IPS-NIHi7 (cell line): ENCODE measurements around the gene FAM193A.
"Not testable (repeated sequence)": the region's sequence is repeated elsewhere in the genome, so short reads cannot be mapped to it uniquely, and the experiment has no call there.

Experiments used
- DNase-seq: peaks from one replicate; pipeline ENCODE4 v3.0.0; 2012; ENCODE audit warnings: mixed read lengths; ENCODE audit errors: extremely low spot score

Gene FAM193A

GRCh38 chr4:2694691-2695090 lies 158.2 kb downstream of the FAM193A start:
- DNase-seq, result no peak

- DNase-seq, result no peak
Measured at GRCh38 chr4:2695346-2696060, 159.1 kb downstream of the FAM193A start.

- DNase-seq, result no peak
Measured at GRCh38 chr4:2696423-2696822, 160.0 kb downstream of the FAM193A start.

GRCh38 chr4:2697995-2698414 lies 161.6 kb downstream of the FAM193A start:
- no peak for DNase-seq

DNA sequence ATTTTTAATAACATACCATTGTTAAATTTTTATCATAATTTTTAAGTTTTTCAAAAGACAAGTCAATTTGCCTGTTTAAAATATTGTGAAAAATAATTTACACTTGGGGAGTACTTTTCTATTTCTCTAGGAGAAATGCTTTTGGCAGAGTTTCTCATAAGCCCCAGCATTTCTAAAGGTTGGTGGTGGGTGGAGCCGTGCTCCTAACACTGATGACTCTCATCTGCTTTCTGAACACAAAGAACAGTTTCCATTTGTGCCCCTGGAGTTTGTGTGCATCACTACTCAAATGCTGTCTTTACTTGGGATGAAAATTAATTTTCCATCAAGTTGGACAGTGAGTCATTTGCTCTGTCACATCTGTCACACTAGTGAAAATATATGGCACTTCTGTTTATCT lies 162.1 kb downstream of the FAM193A start:
- DNase-seq, result no peak

DNA sequence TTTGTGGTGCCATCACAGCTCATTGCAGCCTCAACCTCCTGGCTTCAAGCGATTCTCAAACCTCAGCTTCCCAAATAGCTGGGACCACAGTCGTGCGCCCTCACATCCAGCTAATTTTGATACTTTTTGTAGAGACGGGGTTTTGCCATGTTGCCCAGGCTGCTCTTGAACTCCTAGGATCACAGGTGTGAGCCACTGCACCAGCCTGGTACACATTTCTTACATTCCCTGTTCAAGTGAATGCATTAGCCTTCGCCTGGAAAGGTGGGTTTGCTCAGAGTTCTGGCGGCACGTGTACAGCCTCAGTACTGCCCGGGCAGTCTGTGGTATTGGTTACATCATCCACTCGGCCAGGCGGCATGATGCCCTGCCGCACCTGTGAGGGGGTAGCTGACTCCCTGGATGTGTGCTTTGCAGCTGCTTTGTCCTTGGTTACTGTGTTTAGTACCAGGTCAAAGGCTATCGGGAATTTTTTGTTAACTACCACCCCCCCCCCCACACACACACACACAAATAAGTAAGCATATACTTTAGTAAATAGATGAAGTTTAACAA lies 162.6 kb downstream of the FAM193A start:
- DNase-seq, result no peak

- DNase-seq, result no peak
Measured at GRCh38 chr4:2699534-2699933, 163.1 kb downstream of the FAM193A start.

DNA sequence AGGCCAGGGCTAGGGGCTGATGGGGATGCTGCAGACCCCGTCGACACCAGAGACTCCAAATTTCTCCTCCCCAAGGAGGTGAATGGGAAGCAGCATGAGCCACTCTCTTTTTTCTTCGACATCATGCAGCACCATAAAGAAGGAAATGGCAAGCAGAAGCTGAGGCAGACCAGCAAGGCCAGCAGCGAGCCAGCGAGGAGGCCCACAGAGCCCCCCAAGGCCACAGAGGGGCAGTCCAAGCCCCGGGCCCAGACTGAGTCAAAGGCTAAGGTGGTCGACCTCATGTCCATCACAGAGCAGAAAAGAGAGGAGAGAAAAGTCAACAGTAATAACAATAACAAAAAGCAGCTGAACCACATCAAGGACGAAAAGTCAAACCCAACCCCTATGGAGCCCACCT lies 163.6 kb downstream of the FAM193A start:
- DNase-seq, result no peak

DNA sequence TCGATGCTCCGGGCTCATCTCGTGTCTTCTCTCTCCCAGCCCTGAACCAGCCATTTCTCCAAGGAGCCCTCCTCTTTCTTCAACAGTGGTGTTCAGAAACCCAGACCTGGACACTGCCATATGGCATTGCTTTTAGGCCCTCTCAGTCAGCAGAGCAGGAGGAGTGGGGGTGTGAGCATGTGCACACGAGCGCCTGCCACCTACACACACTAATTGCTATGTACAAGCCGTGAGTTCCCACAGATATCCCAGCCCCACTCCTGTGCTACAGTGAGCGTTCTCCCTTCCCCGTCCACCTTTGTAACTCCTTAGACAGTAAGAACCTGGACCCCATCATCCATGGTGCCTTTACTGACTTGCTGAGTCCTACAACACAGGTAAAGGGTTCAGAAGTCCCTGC lies 165.9 kb downstream of the FAM193A start:
- DNase-seq, result no peak

GRCh38 chr4:2702770-2703169 lies 166.3 kb downstream of the FAM193A start:
- DNase-seq, result no peak

DNA sequence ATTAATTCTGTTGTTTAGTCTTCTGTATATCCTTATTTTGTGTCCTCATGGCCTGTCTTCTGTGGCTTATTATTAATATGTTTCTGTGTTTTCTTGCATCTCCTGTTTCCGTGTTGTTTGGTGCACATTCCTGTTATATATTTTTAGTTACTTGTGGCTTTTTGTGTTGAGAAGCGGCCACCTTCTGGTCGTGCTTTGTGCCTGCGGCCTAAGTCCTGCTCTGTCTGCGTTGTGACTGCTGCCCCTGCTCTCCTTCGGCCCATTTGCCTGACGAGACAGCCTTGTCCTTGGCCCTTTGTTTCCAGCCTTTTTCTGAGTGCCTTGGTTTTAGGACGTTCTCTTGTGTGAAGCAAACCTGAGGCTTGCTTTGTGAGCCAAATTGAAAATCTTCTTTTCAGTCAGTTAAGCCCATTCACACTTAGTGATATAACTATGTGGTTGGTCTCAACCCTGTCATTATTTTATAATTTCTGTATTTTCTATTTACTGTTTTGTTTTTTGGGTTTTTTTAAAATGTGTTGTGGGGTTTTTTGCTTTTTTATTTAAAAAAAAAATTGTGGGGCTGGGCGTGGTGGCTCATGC lies 175.9 kb downstream of the FAM193A start:
- DNase-seq, result no peak

DNA sequence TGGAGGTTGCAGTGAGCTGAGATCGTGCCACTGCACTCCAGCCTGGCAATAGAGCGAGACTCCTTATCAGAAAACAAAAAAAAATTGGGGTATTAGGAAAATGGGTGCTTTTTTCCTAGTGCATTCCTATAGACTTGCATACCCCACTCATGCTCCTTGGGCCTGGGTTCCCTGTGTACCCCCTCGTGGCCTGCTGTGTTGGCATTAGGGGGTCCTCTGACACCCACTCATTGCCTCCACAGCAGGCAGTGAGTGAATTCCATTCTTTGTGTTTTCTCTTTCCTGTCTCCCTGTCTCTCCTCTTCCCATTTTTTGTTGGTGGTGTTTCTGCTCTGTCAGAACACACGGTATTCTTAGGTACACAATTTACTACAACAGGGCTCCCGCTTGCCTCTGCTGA lies 176.9 kb downstream of the FAM193A start:
- no peak for DNase-seq

- DNase-seq, result no peak
Measured at GRCh38 chr4:2714061-2714770, 177.8 kb downstream of the FAM193A start.

GRCh38 chr4:2714918-2715317 lies 178.5 kb downstream of the FAM193A start:
- no peak for DNase-seq

GRCh38 chr4:2715426-2715825 lies 179.0 kb downstream of the FAM193A start:
- DNase-seq, result no peak

DNA sequence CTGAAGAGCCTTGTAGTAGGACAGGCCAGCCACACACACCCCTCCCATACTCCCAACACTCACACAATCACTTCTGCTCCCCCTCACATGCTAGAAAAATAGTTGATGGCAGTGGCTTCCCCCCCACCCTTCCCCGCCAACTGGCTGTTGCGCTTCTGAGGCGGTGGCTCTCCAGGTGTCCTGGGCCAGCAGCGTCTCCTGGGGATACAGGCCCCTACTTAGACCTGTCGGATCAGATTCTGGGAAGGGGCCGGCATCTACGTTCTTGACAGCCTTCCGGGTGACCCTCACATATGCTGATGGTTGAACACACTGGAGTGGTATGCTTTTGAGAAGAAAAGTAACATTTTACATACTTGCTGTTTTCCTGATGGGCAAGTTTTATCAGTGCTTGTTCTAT lies 179.8 kb downstream of the FAM193A start:
- no peak for DNase-seq

DNA sequence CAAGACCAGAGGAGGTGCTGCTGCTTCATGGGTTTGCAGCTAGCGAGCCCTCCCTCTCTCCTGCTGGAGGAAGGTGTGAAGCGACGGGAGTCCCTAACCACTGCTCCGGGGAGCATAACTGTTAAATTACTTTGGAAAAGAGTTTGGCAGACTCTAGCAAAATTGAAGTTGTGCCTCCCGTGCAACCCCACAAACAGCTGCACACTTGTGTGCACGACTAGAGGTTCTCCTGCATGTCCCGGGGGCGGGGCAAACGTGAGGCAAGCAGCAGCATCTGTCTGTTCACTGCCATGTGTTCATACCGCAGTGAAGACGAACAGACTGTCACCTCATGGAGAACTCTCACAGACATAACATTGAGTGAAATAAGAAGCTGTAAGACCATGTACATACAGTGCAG lies 185.1 kb downstream of the FAM193A start:
- DNase-seq, result peak; percentile 10

GRCh38 chr4:2722033-2722432 lies 185.6 kb downstream of the FAM193A start:
- DNase-seq, result no peak

DNA sequence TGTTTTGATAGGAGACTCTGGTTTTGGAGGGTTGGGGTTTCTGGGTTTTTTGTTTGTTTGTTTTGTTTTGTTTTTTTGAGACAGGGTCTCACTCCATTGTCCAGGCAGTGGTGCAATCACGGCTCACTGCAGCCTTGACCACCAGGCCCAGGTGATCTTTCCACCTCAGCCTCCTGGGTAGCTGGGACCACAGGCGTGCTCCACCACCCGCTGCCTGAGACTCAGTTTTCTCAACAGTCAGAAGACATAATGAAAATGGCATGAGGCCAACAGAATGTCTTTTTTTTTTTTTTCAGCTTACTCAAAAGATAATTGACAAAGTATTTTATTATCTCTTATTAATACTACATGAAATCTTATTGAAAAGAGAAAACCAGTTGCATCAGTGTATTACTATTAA lies 187.3 kb downstream of the FAM193A start:
- DNase-seq, result no peak

DNA sequence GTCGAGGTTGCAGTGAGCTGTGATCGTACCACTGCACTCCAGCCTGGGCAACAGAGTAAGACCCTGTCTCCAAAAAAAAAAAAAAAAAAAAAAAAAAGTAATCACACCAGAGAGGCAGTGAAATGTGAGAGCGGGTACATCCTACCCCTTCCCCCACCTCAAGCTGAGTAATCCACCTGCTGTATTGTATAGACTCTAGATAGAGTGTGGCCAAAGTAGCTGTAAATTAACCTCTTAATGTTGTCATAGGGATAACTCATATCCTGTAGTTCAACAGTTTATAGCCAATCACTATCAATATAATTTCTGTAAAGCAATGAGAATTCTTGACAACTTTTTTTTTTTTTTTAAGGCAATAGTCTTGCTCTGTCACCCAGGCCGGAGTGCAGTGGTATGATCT lies 188.9 kb downstream of the FAM193A start:
- no peak for DNase-seq

DNA sequence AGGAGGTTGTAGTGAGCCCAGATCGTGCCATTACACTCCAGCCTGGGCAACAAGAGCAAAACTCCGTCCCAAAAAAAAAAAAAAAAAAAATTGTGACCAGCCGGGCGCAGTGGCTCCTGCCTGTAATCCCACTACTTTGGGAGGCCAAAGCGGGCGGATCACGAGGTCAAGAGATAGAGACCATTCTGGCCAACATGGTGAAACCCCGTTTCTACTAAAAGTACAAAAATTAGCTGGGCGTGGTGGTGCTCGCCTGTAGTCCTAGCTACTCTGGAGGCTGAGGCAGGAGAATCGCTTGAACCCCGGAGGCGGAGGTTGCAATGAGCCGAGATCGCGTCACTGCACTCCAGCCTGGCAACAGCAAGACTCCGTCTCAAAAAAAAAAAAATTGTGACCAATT lies 190.4 kb downstream of the FAM193A start:
- DNase-seq, result not testable (repeated sequence)

DNA sequence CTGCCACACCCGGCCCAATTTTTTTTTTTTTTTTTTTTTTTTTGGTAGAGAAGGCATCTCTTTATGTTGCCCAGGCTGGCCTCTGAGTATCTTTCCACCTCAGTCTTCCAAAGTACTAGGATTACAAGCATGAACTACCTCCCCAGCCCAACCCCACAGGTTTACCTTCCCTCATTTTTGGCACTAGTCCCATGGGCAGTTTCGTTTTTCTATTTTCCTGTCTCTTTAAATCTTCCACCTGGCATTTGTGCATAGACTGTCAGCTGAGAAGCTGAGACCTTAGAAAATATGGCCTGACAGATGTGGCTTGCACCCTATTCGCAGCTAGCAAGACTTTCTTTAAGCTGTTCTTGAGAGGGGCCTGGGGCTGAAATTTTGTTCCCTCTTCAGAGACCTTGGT lies 191.8 kb downstream of the FAM193A start:
- no peak for DNase-seq
